Inflammatory macrophage treated with lipopolysaccharide for 1 hour (primary cell): Measurements from ENCODE around the gene TMEM116.

ENCODE experiments used
- DNase-seq, 2 donors: peaks; one replicate each; pipeline ENCODE4 v3.0.0-alpha.2; 2020 to 2022

TMEM116 gene

GRCh38 chr12:111887926-111888745 lies 124.8 kb downstream of the TMEM116 start:
- peak; percentile 55 to 80 for DNase-seq

GRCh38 chr12:111886662-111887545 lies 126.1 kb downstream of the TMEM116 start:
- peak; percentile 56 to 81 for DNase-seq

GRCh38 chr12:111881716-111882115 lies 131.2 kb downstream of the TMEM116 start:
- DNase-seq, result no peak
